22Rv1 (cell line): Measurements from ENCODE around the gene PIAS4.

Experiments used
- ZFX ChIP-seq: fragments of 450-650 bp; IDR thresholded peaks from 2 replicates; pipeline ENCODE4 v1.6.1; 2017; ENCODE audit warnings: antibody characterized with exemption, borderline replicate concordance
- TF ChIP-seq, protein P1 (sequence below): fragments of 450-650 bp; IDR thresholded peaks from 2 replicates; pipeline ENCODE4 v1.5.1; 2017; ENCODE audit warnings: mild to moderate bottlenecking

- TF ChIP-seq, protein P1, sequence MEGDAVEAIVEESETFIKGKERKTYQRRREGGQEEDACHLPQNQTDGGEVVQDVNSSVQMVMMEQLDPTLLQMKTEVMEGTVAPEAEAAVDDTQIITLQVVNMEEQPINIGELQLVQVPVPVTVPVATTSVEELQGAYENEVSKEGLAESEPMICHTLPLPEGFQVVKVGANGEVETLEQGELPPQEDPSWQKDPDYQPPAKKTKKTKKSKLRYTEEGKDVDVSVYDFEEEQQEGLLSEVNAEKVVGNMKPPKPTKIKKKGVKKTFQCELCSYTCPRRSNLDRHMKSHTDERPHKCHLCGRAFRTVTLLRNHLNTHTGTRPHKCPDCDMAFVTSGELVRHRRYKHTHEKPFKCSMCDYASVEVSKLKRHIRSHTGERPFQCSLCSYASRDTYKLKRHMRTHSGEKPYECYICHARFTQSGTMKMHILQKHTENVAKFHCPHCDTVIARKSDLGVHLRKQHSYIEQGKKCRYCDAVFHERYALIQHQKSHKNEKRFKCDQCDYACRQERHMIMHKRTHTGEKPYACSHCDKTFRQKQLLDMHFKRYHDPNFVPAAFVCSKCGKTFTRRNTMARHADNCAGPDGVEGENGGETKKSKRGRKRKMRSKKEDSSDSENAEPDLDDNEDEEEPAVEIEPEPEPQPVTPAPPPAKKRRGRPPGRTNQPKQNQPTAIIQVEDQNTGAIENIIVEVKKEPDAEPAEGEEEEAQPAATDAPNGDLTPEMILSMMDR = no peak
- no peak for TF ChIP-seq ZFX
Observed at GRCh38 chr19:4015705-4016402, 8.3 kb downstream of the PIAS4 start.
